DMS153 (cell line): ENCODE results near the gene CALM1.

Experiments used
- DNase-seq: peaks from one replicate; lab custom pipeline; 2025; lab: John Stamatoyannopoulos, UW

Gene CALM1

GRCh38 chr14:90396341-90397339, at the start of gene CALM1:
CALM1 (plus strand) TSS chr14:90397029; CDS start chr14:90397231, 202 bp downstream.
- peak; percentile 80 for DNase-seq

- DNase-seq = no peak
Observed at GRCh38 chr14:90348270-90348669, 48.6 kb upstream of the CALM1 start.

GRCh38 chr14:90349739-90350138, 47.1 kb upstream of the CALM1 start:
- DNase-seq = no peak

GRCh38 chr14:90354551-90355298, 42.1 kb upstream of the CALM1 start:
- DNase-seq = no peak

- no peak for DNase-seq
Observed at GRCh38 chr14:90355540-90356518, 41.0 kb upstream of the CALM1 start.

GRCh38 chr14:90356925-90357324, 39.9 kb upstream of the CALM1 start:
- DNase-seq = no peak

GRCh38 chr14:90358359-90358758, 38.5 kb upstream of the CALM1 start:
- no peak for DNase-seq

- DNase-seq = no peak
Observed at GRCh38 chr14:90361865-90362557, 34.8 kb upstream of the CALM1 start.

- DNase-seq = no peak
Observed at GRCh38 chr14:90362558-90362896, 34.3 kb upstream of the CALM1 start.

GRCh38 chr14:90368946-90369721, 27.7 kb upstream of the CALM1 start:
- DNase-seq = peak; percentile 6

GRCh38 chr14:90373887-90374286, 22.9 kb upstream of the CALM1 start:
- DNase-seq = no peak

- DNase-seq = no peak
Observed at GRCh38 chr14:90374813-90375212, 22.0 kb upstream of the CALM1 start.

- DNase-seq = no peak
Observed at GRCh38 chr14:90375934-90376333, 20.9 kb upstream of the CALM1 start.

- DNase-seq = no peak
Observed at GRCh38 chr14:90378249-90378648, 18.6 kb upstream of the CALM1 start.

- no peak for DNase-seq
Observed at GRCh38 chr14:90379106-90379505, 17.7 kb upstream of the CALM1 start.

GRCh38 chr14:90381011-90381786, 15.6 kb upstream of the CALM1 start:
- no peak for DNase-seq

GRCh38 chr14:90381999-90382451, 14.8 kb upstream of the CALM1 start:
- DNase-seq = peak; percentile 60

GRCh38 chr14:90382491-90383125, 14.2 kb upstream of the CALM1 start:
- peak; percentile 56 for DNase-seq

- peak; percentile 99 for DNase-seq
Observed at GRCh38 chr14:90383126-90383730, 13.6 kb upstream of the CALM1 start.
